SU-DHL-6 (cell line): ENCODE results near the gene DPP10.

Experiments used
- H2AFZ ChIP-seq: fragments of 200-600 bp; sonication (generic); 2 replicates; pipeline ENCODE4 v1.6.1; 2014; ENCODE audit warnings: low read depth, mild to moderate bottlenecking, moderate library complexity, mixed read lengths, antibody characterized with exemption, low read length; ENCODE audit not compliant: severe bottlenecking
- H3F3A ChIP-seq: fragments of 200-600 bp; shearing (Covaris generic); 2 replicates; pipeline ENCODE4 v1.6.0; 2016; ENCODE audit warnings: antibody characterized with exemption, mild to moderate bottlenecking; ENCODE audit not compliant: insufficient read depth
- H3K27ac ChIP-seq: fragments of 200-600 bp; sonication (generic); 2 replicates; pipeline ENCODE4 v1.5.1; 2016; ENCODE audit warnings: low read depth, mild to moderate bottlenecking, low read length, moderate library complexity, mixed read lengths
- H3K27me3 ChIP-seq: fragments of 200-600 bp; sonication (generic), shearing (Covaris generic); 2 replicates; pipeline ENCODE4 v1.6.0; 2014; ENCODE audit warnings: mild to moderate bottlenecking, low read length
- H3K36me3 ChIP-seq: fragments of 200-600 bp; sonication (generic); 2 replicates; pipeline ENCODE4 v1.6.1; 2014; ENCODE audit warnings: mild to moderate bottlenecking, low read length, mixed read lengths
- H3K4me2 ChIP-seq: fragments of 300-600, 200-600 bp; shearing (Covaris generic), sonication (generic); 2 replicates; pipeline ENCODE4 v1.6.0; 2014; ENCODE audit warnings: low read length, low read depth, mild to moderate bottlenecking; ENCODE audit not compliant: poor library complexity, severe bottlenecking
- H3K4me3 ChIP-seq: fragments of 200-600 bp; sonication (generic); 2 replicates; pipeline ENCODE4 v1.5.1; 2014; ENCODE audit warnings: antibody characterized with exemption, low read length, mild to moderate bottlenecking, mixed read lengths; ENCODE audit not compliant: insufficient read depth, poor library complexity, severe bottlenecking
- H3K79me2 ChIP-seq: fragments of 200-600 bp; sonication (generic); 2 replicates; pipeline ENCODE4 v1.6.1; 2014; ENCODE audit warnings: mild to moderate bottlenecking, low read length, moderate library complexity; ENCODE audit not compliant: insufficient read depth
- H3K9ac ChIP-seq: fragments of 200-600 bp; sonication (generic); 2 replicates; pipeline ENCODE4 v1.7.0; 2014; ENCODE audit warnings: mild to moderate bottlenecking, low read length
- H3K9me2 ChIP-seq: fragments of 200-600 bp; sonication (generic); replicated peaks from 2 replicates; pipeline ENCODE4 v1.6.1; 2014; ENCODE audit warnings: low read length; ENCODE audit not compliant: insufficient read depth
- H3K9me3 ChIP-seq: fragments of 200-600 bp; sonication (generic); 2 replicates; pipeline ENCODE4 v1.6.1; 2014; ENCODE audit warnings: low read length, mixed read lengths; ENCODE audit not compliant: insufficient read depth
- H4K20me1 ChIP-seq: fragments of 200-600 bp; sonication (generic); 2 replicates; pipeline ENCODE4 v1.6.1; 2014; ENCODE audit warnings: low read depth, mild to moderate bottlenecking, antibody characterized with exemption, low read length, moderate library complexity, mixed read lengths
- CTCF ChIP-seq: fragments of 200-600 bp; sonication (generic); IDR thresholded peaks from one replicate; pipeline ENCODE4 v1.5.1; 2017; ENCODE audit warnings: antibody characterized with exemption, mild to moderate bottlenecking, low read length, moderate library complexity; ENCODE audit not compliant: insufficient read depth, poor library complexity, severe bottlenecking
- EZH2phosphoT487 ChIP-seq: fragments of 200-600 bp; sonication (generic), shearing (Covaris generic); conservative IDR thresholded peaks from 2 replicates; pipeline ENCODE4 v1.6.1; 2018; ENCODE audit warnings: mild to moderate bottlenecking, antibody characterized with exemption, low read length, moderate library complexity, mixed read lengths

The DPP10 gene

GRCh38 chr2:115880558-115880957 is 1438.1 kb downstream of the DPP10 start:
- Histone ChIP-seq H3K9me3 (no peaks in the 10 kb centered on the region), H3F3A (no peaks in the 10 kb centered on the region), H3K4me2 (no peak overlapping the region), H3K9ac (no peak overlapping the region), H3K27me3 (no peaks in the 10 kb centered on the region), H4K20me1 (no peaks in the 10 kb centered on the region), H2AFZ (no peak overlapping the region), H3K27ac (no peak overlapping the region), H3K36me3 (no peaks in the 10 kb centered on the region), H3K79me2 (no peaks in the 10 kb centered on the region), H3K9me2 (no peaks in the 10 kb centered on the region), H3K4me3 (no peak overlapping the region)
- TF ChIP-seq CTCF: no peak
- TF ChIP-seq EZH2phosphoT487: no peak

- Histone ChIP-seq H3K27me3 (no peaks in the 10 kb centered on the region), H3K4me2 (no peak overlapping the region), H3K9ac (no peak overlapping the region), H4K20me1 (no peaks in the 10 kb centered on the region), H2AFZ (no peak overlapping the region), H3K79me2 (no peaks in the 10 kb centered on the region), H3K4me3 (no peak overlapping the region), H3F3A (no peaks in the 10 kb centered on the region), H3K36me3 (no peaks in the 10 kb centered on the region), H3K9me3 (no peaks in the 10 kb centered on the region), H3K9me2 (no peaks in the 10 kb centered on the region), H3K27ac (no peak overlapping the region)
- TF ChIP-seq CTCF (no peak), EZH2phosphoT487 (no peak)
Measured at GRCh38 chr2:115887209-115887776, 1444.9 kb downstream of the DPP10 start.
